Neural cell (in vitro differentiated cells): ENCODE measurements around the gene TMSB10. TPM values are rescaled to one million over a fixed set of nuclear protein-coding genes. Genes with fewer than 3 reads are reported as not detected.

Source experiments
- H2AFZ ChIP-seq: fragments of 200-600, 300-800 bp; sonication (generic), shearing (Covaris generic); 2 replicates; pipeline ENCODE4 v1.6.0; 2014; ENCODE audit warnings: low read depth, mild to moderate bottlenecking, antibody characterized with exemption, low read length, moderate library complexity
- H3F3A ChIP-seq: fragments of 200-600 bp; shearing (Covaris generic); 2 replicates; pipeline ENCODE4 v1.6.1; 2016; ENCODE audit warnings: mild to moderate bottlenecking, moderate library complexity, mixed read lengths, antibody characterized with exemption, low read length; ENCODE audit not compliant: insufficient read depth, poor library complexity, severe bottlenecking
- H3K27ac ChIP-seq: fragments of 200-600, 300-800 bp; sonication (generic), shearing (Covaris generic); 2 replicates; pipeline ENCODE4 v1.5.1; 2014; ENCODE audit warnings: mild to moderate bottlenecking, low read length, moderate library complexity
- H3K27me3 ChIP-seq: fragments of 300-800, 200-600 bp; sonication (generic), shearing (Covaris generic); 2 replicates; pipeline ENCODE4 v1.6.0; 2014; ENCODE audit warnings: mild to moderate bottlenecking, low read depth, low read length, moderate library complexity; ENCODE audit not compliant: insufficient read depth
- H3K36me3 ChIP-seq: fragments of 300-800, 200-600 bp; sonication (generic), shearing (Covaris generic); 2 replicates; pipeline ENCODE4 v1.5.1; 2014; ENCODE audit warnings: mild to moderate bottlenecking, antibody characterized with exemption, low read length, moderate library complexity; ENCODE audit not compliant: insufficient read depth
- H3K4me2 ChIP-seq: fragments of 300-800, 200-600 bp; sonication (generic), shearing (Covaris generic); 2 replicates; pipeline ENCODE4 v1.6.0; 2014; ENCODE audit warnings: mild to moderate bottlenecking, low read length
- H3K4me3 ChIP-seq: fragments of 300-800, 200-600 bp; sonication (generic), shearing (Covaris generic); 2 replicates; pipeline ENCODE4 v1.5.1; 2014; ENCODE audit warnings: mild to moderate bottlenecking, low read length, moderate library complexity
- H3K79me2 ChIP-seq: fragments of 200-600 bp; shearing (Covaris generic); replicated peaks from 2 replicates; pipeline ENCODE4 v1.6.0; 2014; ENCODE audit warnings: mild to moderate bottlenecking, low read length, moderate library complexity; ENCODE audit not compliant: insufficient read depth
- H3K9ac ChIP-seq: fragments of 300-800, 200-600 bp; sonication (generic), shearing (Covaris generic); 2 replicates; pipeline ENCODE4 v1.6.1; 2016; ENCODE audit warnings: mild to moderate bottlenecking, low read length, mixed read lengths
- H3K9me2 ChIP-seq: fragments of 200-600 bp; shearing (Covaris generic); 2 replicates; pipeline ENCODE4 v1.6.1; 2016; ENCODE audit warnings: mild to moderate bottlenecking, low read length, mixed read lengths; ENCODE audit not compliant: insufficient read depth
- H3K9me3 ChIP-seq: fragments of 200-600, 300-800 bp; sonication (generic), shearing (Covaris generic); 2 replicates; pipeline ENCODE4 v1.6.1; 2016; ENCODE audit warnings: mild to moderate bottlenecking, mixed run types, low read length, moderate library complexity, mixed read lengths
- H4K20me1 ChIP-seq: fragments of 200-600 bp; shearing (Covaris generic); 2 replicates; pipeline ENCODE4 v1.6.1; 2016; ENCODE audit warnings: mild to moderate bottlenecking, mixed run types; ENCODE audit not compliant: insufficient read depth
- EP300 ChIP-seq: fragments of 450-650 bp; conservative IDR thresholded peaks from 2 replicates; pipeline ENCODE4 v1.6.1; 2014; ENCODE audit warnings: antibody characterized with exemption, mild to moderate bottlenecking, moderate library complexity; ENCODE audit not compliant: poor library complexity, severe bottlenecking
- EZH2 ChIP-seq: fragments of 200-600, 300-800 bp; shearing (Covaris generic), sonication (generic); IDR thresholded peaks from 2 replicates; pipeline ENCODE4 v1.6.1; 2014; ENCODE audit warnings: antibody characterized with exemption, low read length, borderline replicate concordance, mild to moderate bottlenecking; ENCODE audit not compliant: insufficient read depth, poor library complexity, severe bottlenecking
- MXI1 ChIP-seq: fragments of 450-650 bp; conservative IDR thresholded peaks from 2 replicates; pipeline ENCODE4 v1.6.1; 2014; ENCODE audit warnings: antibody characterized with exemption, mild to moderate bottlenecking; ENCODE audit not compliant: poor library complexity, severe bottlenecking
- POLR2AphosphoS5 ChIP-seq: IDR thresholded peaks from 2 replicates; pipeline ENCODE4 v1.6.1; 2012
- RAD21 ChIP-seq: fragments of 450-650 bp; conservative IDR thresholded peaks from 2 replicates; pipeline ENCODE4 v1.6.1; 2014; ENCODE audit warnings: antibody characterized with exemption, mild to moderate bottlenecking, moderate library complexity
- REST ChIP-seq: IDR thresholded peaks from 2 replicates; pipeline ENCODE4 v1.6.1; 2012; ENCODE audit warnings: borderline replicate concordance
- SMC3 ChIP-seq: fragments of 450-650 bp; conservative IDR thresholded peaks from 2 replicates; pipeline ENCODE4 v1.6.1; 2014; ENCODE audit warnings: antibody characterized with exemption, mild to moderate bottlenecking, moderate library complexity; ENCODE audit not compliant: poor library complexity
- TAF1 ChIP-seq: IDR thresholded peaks from 2 replicates; pipeline ENCODE4 v1.6.1; 2012; ENCODE audit warnings: low read depth
- polyA plus RNA-seq: library from polyadenylated mRNA; depleted of rRNA; stranded (reverse); fragments of >200 nt; gene quantifications from 2 replicates; pipeline ENCODE4 v1.2.3, GENCODE V29; 2014
- TF ChIP-seq, protein P1 (sequence below): fragments of 450-650 bp; IDR thresholded peaks from 2 replicates; pipeline ENCODE4 v1.5.1; 2014; ENCODE audit warnings: antibody characterized with exemption, mild to moderate bottlenecking, moderate library complexity; ENCODE audit not compliant: poor library complexity, severe bottlenecking

Gene TMSB10
- polyA plus RNA-seq, 1 donor from 2014 or later, result 15,324 TPM

DNA sequence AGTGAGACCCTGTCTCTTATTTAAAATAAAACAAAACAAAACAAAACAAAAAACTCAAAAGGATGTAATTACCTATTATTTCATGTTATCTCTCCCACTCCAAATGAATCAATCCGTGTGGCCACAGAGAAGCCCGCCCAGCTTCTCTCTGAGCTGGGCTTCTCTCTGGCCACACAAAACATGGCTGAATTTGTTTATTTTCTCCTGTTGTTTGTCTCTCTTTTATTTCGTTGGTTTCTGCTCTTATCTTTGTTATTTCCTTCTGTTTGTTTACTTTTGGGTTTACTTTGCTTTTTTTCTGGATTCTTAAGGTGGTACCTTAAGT, 23.1 kb upstream of the TMSB10 start:
- Histone ChIP-seq H3K27ac (no peak overlapping the region), H3F3A (no peaks in the 10 kb centered on the region), H3K4me2 (no peak overlapping the region), H3K9me3 (no peaks in the 10 kb centered on the region), H3K27me3 (peaks cover 67% of the 10 kb centered on the region), H4K20me1 (no peaks in the 10 kb centered on the region), H3K79me2 (no peaks in the 10 kb centered on the region), H3K4me3 (no peak overlapping the region), H3K9me2 (no peaks in the 10 kb centered on the region), H2AFZ (no peak overlapping the region), H3K9ac (no peak overlapping the region), H3K36me3 (no peaks in the 10 kb centered on the region)
- TF ChIP-seq POLR2AphosphoS5, result no peak
- TF ChIP-seq, protein P1, sequence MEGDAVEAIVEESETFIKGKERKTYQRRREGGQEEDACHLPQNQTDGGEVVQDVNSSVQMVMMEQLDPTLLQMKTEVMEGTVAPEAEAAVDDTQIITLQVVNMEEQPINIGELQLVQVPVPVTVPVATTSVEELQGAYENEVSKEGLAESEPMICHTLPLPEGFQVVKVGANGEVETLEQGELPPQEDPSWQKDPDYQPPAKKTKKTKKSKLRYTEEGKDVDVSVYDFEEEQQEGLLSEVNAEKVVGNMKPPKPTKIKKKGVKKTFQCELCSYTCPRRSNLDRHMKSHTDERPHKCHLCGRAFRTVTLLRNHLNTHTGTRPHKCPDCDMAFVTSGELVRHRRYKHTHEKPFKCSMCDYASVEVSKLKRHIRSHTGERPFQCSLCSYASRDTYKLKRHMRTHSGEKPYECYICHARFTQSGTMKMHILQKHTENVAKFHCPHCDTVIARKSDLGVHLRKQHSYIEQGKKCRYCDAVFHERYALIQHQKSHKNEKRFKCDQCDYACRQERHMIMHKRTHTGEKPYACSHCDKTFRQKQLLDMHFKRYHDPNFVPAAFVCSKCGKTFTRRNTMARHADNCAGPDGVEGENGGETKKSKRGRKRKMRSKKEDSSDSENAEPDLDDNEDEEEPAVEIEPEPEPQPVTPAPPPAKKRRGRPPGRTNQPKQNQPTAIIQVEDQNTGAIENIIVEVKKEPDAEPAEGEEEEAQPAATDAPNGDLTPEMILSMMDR, result peak; percentile 22
- TF ChIP-seq SMC3, result no peak
- no peak for TF ChIP-seq EZH2
- TF ChIP-seq TAF1, result no peak
- TF ChIP-seq EP300, result no peak

GRCh38 chr2:84882775-84883550, 22.5 kb upstream of the TMSB10 start:
- TF ChIP-seq RAD21, result no peak
- no peak for TF ChIP-seq TAF1
- TF ChIP-seq EZH2, result no peak
- TF ChIP-seq SMC3, result no peak
- no peak for TF ChIP-seq EP300
- TF ChIP-seq POLR2AphosphoS5, result no peak
- TF ChIP-seq REST, result no peak
- no peak for TF ChIP-seq MXI1
- TF ChIP-seq, protein P1, result no peak
- no peaks in the 10 kb centered on the region for H3K36me3 ChIP-seq
- H3K27ac ChIP-seq, result no peak overlapping the region
- H3K27me3 ChIP-seq, result peaks cover 61% of the 10 kb centered on the region
- H3K9me2 ChIP-seq, result no peaks in the 10 kb centered on the region
- H3K4me2 ChIP-seq, result no peak overlapping the region
- H3F3A ChIP-seq, result no peaks in the 10 kb centered on the region
- no peaks in the 10 kb centered on the region for H3K9me3 ChIP-seq
- no peaks in the 10 kb centered on the region for H3K79me2 ChIP-seq
- no peak overlapping the region for H3K9ac ChIP-seq
- no peak overlapping the region for H3K4me3 ChIP-seq
- no peaks in the 10 kb centered on the region for H4K20me1 ChIP-seq
- no peak overlapping the region for H2AFZ ChIP-seq
